HG02943 (cell line): ENCODE data around the gene TEP1.
"Not testable (repeated sequence)": the region's sequence is repeated elsewhere in the genome, so short reads cannot be mapped to it uniquely, and the experiment has no call there.

Source experiments
- ATAC-seq: cut with Tn5 transposase; IDR thresholded peaks from one replicate; pipeline ENCODE4 v1.9.1; 2021; ENCODE audit warnings: mild to moderate bottlenecking, low read depth, moderate library complexity; ENCODE audit not compliant: unreplicated experiment

TEP1 gene

GRCh38 chr14:20412876-20413743 is at the start of gene TEP1:
Gene TEP1 (minus strand): TSS chr14:20413501. CDS start chr14:20408439, 5,062 bp downstream.
- ATAC-seq = peak; percentile 74

GRCh38 chr14:20461225-20462141 is 48.2 kb upstream of the TEP1 start, which contains the start of gene PIP4P1:
Gene PIP4P1 (minus strand): TSS chr14:20461434. CDS start chr14:20461325, 109 bp downstream.
- ATAC-seq = peak; percentile 94

GRCh38 chr14:20460458-20461224 is 47.3 kb upstream of the TEP1 start:
- peak; percentile 8 for ATAC-seq

- no peak for ATAC-seq
Observed at GRCh38 chr14:20458031-20458789, 44.9 kb upstream of the TEP1 start.

- no peak for ATAC-seq
Observed at GRCh38 chr14:20456971-20457370, 43.7 kb upstream of the TEP1 start.

GRCh38 chr14:20455355-20456300 is 42.3 kb upstream of the TEP1 start:
- peak; percentile 51 for ATAC-seq

- peak; percentile 82 for ATAC-seq
Observed at GRCh38 chr14:20454516-20455354, 41.4 kb upstream of the TEP1 start, which contains the start of the genes APEX1 and OSGEP. Gene APEX1 (plus strand): TSS chr14:20455226. CDS start chr14:20455646, 420 bp downstream. Gene OSGEP (minus strand): TSS chr14:20454812. CDS start chr14:20454683, 129 bp downstream.

- not testable (repeated sequence) for ATAC-seq
Observed at GRCh38 chr14:20452831-20453230, 39.5 kb upstream of the TEP1 start.

GRCh38 chr14:20446889-20447288 is 33.6 kb upstream of the TEP1 start:
- ATAC-seq = no peak

GRCh38 chr14:20443650-20444049 is 30.3 kb upstream of the TEP1 start:
- not testable (repeated sequence) for ATAC-seq

- no peak for ATAC-seq
Observed at GRCh38 chr14:20441461-20441860, 28.2 kb upstream of the TEP1 start.

GRCh38 chr14:20440882-20441281 is 27.6 kb upstream of the TEP1 start:
- peak; percentile 64 for ATAC-seq

- no peak for ATAC-seq
Observed at GRCh38 chr14:20440465-20440864, 27.2 kb upstream of the TEP1 start.

GRCh38 chr14:20438664-20439063 is 25.4 kb upstream of the TEP1 start:
- no peak for ATAC-seq

GRCh38 chr14:20436363-20436755 is 23.1 kb upstream of the TEP1 start:
- ATAC-seq = no peak

- ATAC-seq = no peak
Observed at GRCh38 chr14:20435582-20436362, 22.5 kb upstream of the TEP1 start, which contains the start of gene KLHL33. Gene KLHL33 (minus strand): TSS chr14:20436166. CDS start chr14:20435811, 355 bp downstream.
